WTC11 (cell line): Measurements from ENCODE around the gene PDE4B. TPM values are rescaled to one million over a fixed set of nuclear protein-coding genes. Genes with fewer than 3 reads are reported as not detected.
"Not testable (repeated sequence)": the region's sequence is repeated elsewhere in the genome, so short reads cannot be mapped to it uniquely, and the experiment has no call there.

Source experiments
- ATAC-seq: fragments of 200-7000 bp; cut with Tn5 transposase; 2 replicates; pipeline ENCODE4 v1.10.0; 2021; ENCODE audit warnings: mild to moderate bottlenecking, moderate library complexity
- CTCF ChIA-PET: fragments of 300-600 bp; sonication (Branson Sonifier 250); formaldehyde crosslinking; loops from one replicate; lab custom pipeline; 2021; ENCODE audit warnings: antibody characterized with exemption; lab: Charles Lee
- POLR2A ChIA-PET: fragments of 350-600 bp; sonication (Branson Sonifier 250); formaldehyde crosslinking; loops from one replicate; lab custom pipeline; 2021; ENCODE audit warnings: antibody characterized with exemption; lab: Charles Lee
- DNase-seq: peaks from one replicate; pipeline ENCODE4 v3.0.0; 2021; ENCODE audit warnings: low spot score
- H3K27ac Mint-ChIP-seq: 2 replicates; pipeline ENCODE4 v1.8.0; 2021; ENCODE audit warnings: mixed read lengths
- H3K27me3 Mint-ChIP-seq: 2 replicates; pipeline ENCODE4 v1.8.0; 2021; ENCODE audit warnings: low read depth, mild to moderate bottlenecking, moderate library complexity, mixed read lengths
- H3K36me3 Mint-ChIP-seq: 2 replicates; pipeline ENCODE4 v1.8.0; 2021; ENCODE audit warnings: mixed read lengths
- H3K4me1 Mint-ChIP-seq: 2 replicates; pipeline ENCODE4 v1.8.0; 2022; ENCODE audit warnings: mixed read lengths
- H3K4me3 Mint-ChIP-seq: 2 replicates; pipeline ENCODE4 v1.8.0; 2021; ENCODE audit warnings: mild to moderate bottlenecking, moderate library complexity, mixed read lengths
- H3K9me3 Mint-ChIP-seq: 2 replicates; pipeline ENCODE4 v1.8.0; 2021; ENCODE audit warnings: mixed read lengths
- ATF6 ChIP-seq: sonication (generic); formaldehyde crosslinking; IDR thresholded peaks from 2 replicates; pipeline ENCODE4 v1.8.1; 2023; ENCODE audit warnings: mild to moderate bottlenecking, missing genetic modification reagents
- CDX4 ChIP-seq: fragments of 250-450 bp; sonication (Bioruptor Pico); IDR thresholded peaks from 2 replicates; pipeline ENCODE4 v1.9.0; 2021; ENCODE audit warnings: moderate library complexity, mild to moderate bottlenecking, inconsistent platforms, borderline replicate concordance
- CREB1 ChIP-seq: sonication (generic); formaldehyde crosslinking; IDR thresholded peaks from 2 replicates; pipeline ENCODE4 v1.8.0; 2023; ENCODE audit warnings: mild to moderate bottlenecking, missing genetic modification reagents
- ELF4 ChIP-seq: sonication (generic); formaldehyde crosslinking; IDR thresholded peaks from 2 replicates; pipeline ENCODE4 v1.8.1; 2022; ENCODE audit warnings: low read depth, mild to moderate bottlenecking, moderate library complexity, missing genetic modification reagents
- EMX1 ChIP-seq: fragments of 250-450 bp; sonication (Bioruptor Pico); IDR thresholded peaks from 2 replicates; pipeline ENCODE4 v1.8.0; 2021; ENCODE audit warnings: mild to moderate bottlenecking
- FOXK1 ChIP-seq: sonication (generic); formaldehyde crosslinking; IDR thresholded peaks from 2 replicates; pipeline ENCODE4 v1.8.0; 2022; ENCODE audit warnings: mild to moderate bottlenecking, moderate library complexity, missing genetic modification reagents
- GRHL2 ChIP-seq: fragments of 250-450 bp; sonication (Bioruptor Pico); IDR thresholded peaks from 2 replicates; pipeline ENCODE4 v1.8.0; 2022; ENCODE audit warnings: mild to moderate bottlenecking, moderate library complexity; ENCODE audit not compliant: insufficient replicate concordance, severe bottlenecking
- HMGXB4 ChIP-seq: sonication (generic); formaldehyde crosslinking; IDR thresholded peaks from 2 replicates; pipeline ENCODE4 v1.8.1; 2023; ENCODE audit warnings: mild to moderate bottlenecking, moderate library complexity, missing genetic modification reagents
- JAZF1 ChIP-seq: fragments of 250-450 bp; sonication (Bioruptor Pico); IDR thresholded peaks from 2 replicates; pipeline ENCODE4 v1.9.0; 2021; ENCODE audit warnings: moderate library complexity, mild to moderate bottlenecking, inconsistent platforms
- MXD4 ChIP-seq: fragments of 250-450 bp; sonication (Bioruptor Pico); IDR thresholded peaks from 2 replicates; pipeline ENCODE4 v1.8.0; 2021; ENCODE audit warnings: mild to moderate bottlenecking, moderate library complexity, borderline replicate concordance
- MYBL2 ChIP-seq: sonication (generic); formaldehyde crosslinking; IDR thresholded peaks from 2 replicates; pipeline ENCODE4 v1.8.1; 2023; ENCODE audit warnings: mild to moderate bottlenecking, moderate library complexity, missing genetic modification reagents
- RELA ChIP-seq: sonication (generic); formaldehyde crosslinking; IDR thresholded peaks from 2 replicates; pipeline ENCODE4 v1.8.1; 2022; ENCODE audit warnings: missing genetic modification reagents, mild to moderate bottlenecking, borderline replicate concordance
- SMAD3 ChIP-seq: sonication (generic); formaldehyde crosslinking; IDR thresholded peaks from 2 replicates; pipeline ENCODE4 v1.8.0; 2022; ENCODE audit warnings: missing genetic modification reagents, mild to moderate bottlenecking, borderline replicate concordance
- ZMAT4 ChIP-seq: fragments of 250-450 bp; sonication (Bioruptor Pico); IDR thresholded peaks from 2 replicates; pipeline ENCODE4 v1.9.0; 2021; ENCODE audit warnings: mild to moderate bottlenecking
- ZNF138 ChIP-seq: sonication (generic); formaldehyde crosslinking; conservative IDR thresholded peaks from 2 replicates; pipeline ENCODE4 v1.8.1; 2022; ENCODE audit warnings: mild to moderate bottlenecking, moderate library complexity, missing genetic modification reagents
- ZNF219 ChIP-seq: sonication (generic); formaldehyde crosslinking; IDR thresholded peaks from 2 replicates; pipeline ENCODE4 v1.8.0; 2023; ENCODE audit warnings: missing genetic modification reagents, mild to moderate bottlenecking, borderline replicate concordance
- ZNF232 ChIP-seq: sonication (generic); formaldehyde crosslinking; IDR thresholded peaks from 2 replicates; pipeline ENCODE4 v1.8.0; 2022; ENCODE audit warnings: mild to moderate bottlenecking, missing genetic modification reagents
- ZNF396 ChIP-seq: fragments of 250-450 bp; sonication (Bioruptor Pico); IDR thresholded peaks from 2 replicates; pipeline ENCODE4 v1.8.0; 2021; ENCODE audit warnings: mild to moderate bottlenecking, moderate library complexity, borderline replicate concordance
- ZNF416 ChIP-seq: fragments of 250-450 bp; sonication (Bioruptor Pico); IDR thresholded peaks from 2 replicates; pipeline ENCODE4 v1.9.0; 2021; ENCODE audit warnings: mild to moderate bottlenecking, inconsistent platforms
- ZNF532 ChIP-seq: fragments of 250-450 bp; sonication (Bioruptor Pico); IDR thresholded peaks from 2 replicates; pipeline ENCODE4 v1.9.0; 2021; ENCODE audit warnings: mild to moderate bottlenecking, borderline replicate concordance
- total RNA-seq: library from RNA; stranded (reverse); gene quantifications from 3 replicates; pipeline ENCODE4 v1.2.3, GENCODE V29; 2021

Gene PDE4B
- total RNA-seq, 1 experiment from 2014 or later: 8.0 TPM

GRCh38 chr1:66317248-66317515 lies 524.5 kb downstream of the PDE4B start (continued):
- TF ChIP-seq CDX4 (CRISPR knock-in tag): no peak
- no peak for TF ChIP-seq EMX1 (CRISPR knock-in tag)
- no peak for TF ChIP-seq RELA (CRISPR knock-in tag)
- no peak for TF ChIP-seq ZNF416 (CRISPR knock-in tag)
- TF ChIP-seq ZNF396 (CRISPR knock-in tag): no peak
- no peak for TF ChIP-seq ZMAT4 (CRISPR knock-in tag)

GRCh38 chr1:66320231-66320630 lies 527.5 kb downstream of the PDE4B start:
- H3K4me1 Mint-ChIP-seq: peaks cover 8% of the 10 kb centered on the region
- ChIA-PET CTCF (no interaction called here), POLR2A (no interaction called here)
- no peaks in the 10 kb centered on the region for H3K27me3 Mint-ChIP-seq
- ATAC-seq: no peak
- DNase-seq: no peak
- peaks cover 13% of the 10 kb centered on the region; the same call in 1 of the 2 replicates for H3K9me3 Mint-ChIP-seq
- no peak overlapping the region for H3K27ac Mint-ChIP-seq
- TF ChIP-seq MYBL2 (CRISPR knock-in tag) (no peak), ZNF138 (CRISPR knock-in tag) (no peak), HMGXB4 (CRISPR knock-in tag) (no peak), CREB1 (CRISPR knock-in tag) (no peak), ZNF219 (CRISPR knock-in tag) (no peak), JAZF1 (CRISPR knock-in tag) (no peak), GRHL2 (CRISPR knock-in tag) (no peak), ZNF532 (CRISPR knock-in tag) (no peak), ELF4 (CRISPR knock-in tag) (no peak), MXD4 (CRISPR knock-in tag) (no peak), ATF6 (no peak), FOXK1 (no peak), SMAD3 (CRISPR knock-in tag) (no peak), ZNF232 (CRISPR knock-in tag) (no peak)
- H3K4me3 Mint-ChIP-seq: no peak overlapping the region
- H3K36me3 Mint-ChIP-seq: no peaks in the 10 kb centered on the region

- peaks cover 13% of the 10 kb centered on the region; the same call in 1 of the 2 replicates for H3K9me3 Mint-ChIP-seq
- CTCF ChIA-PET, H3K4me3 Mint-ChIP-seq, POLR2A ChIA-PET, DNase-seq, H3K27me3 Mint-ChIP-seq, ATAC-seq, H3K27ac Mint-ChIP-seq, H3K4me1 Mint-ChIP-seq, H3K36me3 Mint-ChIP-seq: not testable (repeated sequence)
These were observed 529.8 kb downstream of the PDE4B start for GRCh38 chr1:66322462-66322861.
